NT2/D1 (cell line): ENCODE data around the gene NDUFA9.

Source experiments
- SUZ12 ChIP-seq: IDR thresholded peaks from 2 replicates; pipeline ENCODE4 v1.6.1; 2011; ENCODE audit not compliant: insufficient read length, insufficient read depth; ENCODE audit errors: extremely low read depth
- YY1 ChIP-seq: IDR thresholded peaks from 2 replicates; pipeline ENCODE4 v1.6.1; 2011; ENCODE audit not compliant: insufficient read length, insufficient read depth
- ZNF274 ChIP-seq: IDR thresholded peaks from 2 replicates; pipeline ENCODE4 v1.6.1; 2011; ENCODE audit warnings: mild to moderate bottlenecking, low read depth, low read length

GRCh38 chr12:4609071-4609470, 39.8 kb upstream of the NDUFA9 start:
- TF ChIP-seq ZNF274 (no peak), YY1 (no peak), SUZ12 (no peak)
